HG03159 (cell line): ENCODE measurements around the gene CNOT3.
"Not testable (repeated sequence)": the region's sequence is repeated elsewhere in the genome, so short reads cannot be mapped to it uniquely, and the experiment has no call there.

Source experiments
- ATAC-seq: cut with Tn5 transposase; IDR thresholded peaks from one replicate; pipeline ENCODE4 v1.9.1; 2021; ENCODE audit warnings: mild to moderate bottlenecking, moderate library complexity; ENCODE audit not compliant: unreplicated experiment

Gene CNOT3

DNA sequence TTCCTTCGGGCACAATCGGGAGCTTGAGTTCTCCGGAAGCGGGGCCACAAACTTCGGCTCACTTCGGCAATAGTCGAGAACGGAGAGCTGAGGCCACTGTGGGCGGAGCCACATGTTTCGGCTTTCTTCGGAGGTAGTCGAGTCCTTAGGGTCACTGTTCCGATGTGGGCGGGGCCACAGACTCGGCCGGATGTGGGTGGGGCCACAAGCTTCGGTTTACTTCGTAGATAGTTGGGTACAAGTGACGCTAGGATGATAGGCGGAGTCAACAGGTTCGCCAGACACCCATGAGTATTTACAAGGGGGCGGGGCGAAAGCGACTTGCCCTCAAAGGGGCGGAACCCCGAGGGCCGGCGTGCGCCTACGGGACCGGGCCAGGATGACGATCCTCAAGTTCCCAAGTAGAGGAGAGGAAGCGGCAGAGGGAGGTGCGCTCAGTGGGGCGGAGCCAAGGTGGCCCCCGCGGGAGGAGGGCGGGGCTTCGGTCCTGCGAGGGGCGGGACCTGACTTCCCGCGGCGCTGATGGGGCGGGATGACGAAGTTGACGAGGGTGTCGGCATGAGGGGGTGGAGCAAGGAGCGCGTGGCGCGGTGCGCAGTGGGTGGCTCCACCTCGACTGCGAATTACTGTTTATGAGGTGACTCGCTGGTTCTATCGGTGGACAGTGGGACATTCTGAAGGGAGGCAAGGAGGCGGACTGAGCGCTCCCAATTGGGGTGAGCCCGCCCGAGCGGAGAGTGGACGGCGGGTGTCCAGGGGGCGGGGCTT is 52.4 kb downstream of the CNOT3 start:
- peak; percentile 43 for ATAC-seq

DNA sequence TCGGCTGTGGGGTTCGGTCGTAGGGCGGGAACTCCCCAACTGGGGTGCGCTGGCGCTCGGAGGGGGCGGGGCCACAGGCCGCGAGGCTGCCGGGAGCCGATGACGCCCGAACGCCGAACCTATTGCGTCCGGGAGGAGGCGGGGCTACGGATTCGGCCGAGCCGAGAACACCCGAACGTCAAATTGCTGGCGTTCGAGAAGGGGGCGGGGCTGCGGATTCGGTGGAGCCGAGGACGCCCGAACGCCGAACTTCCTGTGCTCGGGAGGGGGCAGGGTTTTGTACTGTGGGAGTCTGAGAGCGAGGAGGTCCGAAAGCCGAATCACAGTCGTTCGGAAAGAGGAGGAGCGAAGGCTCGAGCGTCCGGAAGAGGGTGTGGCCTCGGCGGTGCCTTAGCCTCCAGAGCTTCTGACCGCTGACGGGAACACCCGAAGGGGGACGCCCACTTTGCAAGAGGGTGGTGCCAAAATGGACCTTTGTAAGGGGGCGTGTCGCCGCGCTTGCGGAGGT is 53.0 kb downstream of the CNOT3 start:
- peak; percentile 45 for ATAC-seq

DNA sequence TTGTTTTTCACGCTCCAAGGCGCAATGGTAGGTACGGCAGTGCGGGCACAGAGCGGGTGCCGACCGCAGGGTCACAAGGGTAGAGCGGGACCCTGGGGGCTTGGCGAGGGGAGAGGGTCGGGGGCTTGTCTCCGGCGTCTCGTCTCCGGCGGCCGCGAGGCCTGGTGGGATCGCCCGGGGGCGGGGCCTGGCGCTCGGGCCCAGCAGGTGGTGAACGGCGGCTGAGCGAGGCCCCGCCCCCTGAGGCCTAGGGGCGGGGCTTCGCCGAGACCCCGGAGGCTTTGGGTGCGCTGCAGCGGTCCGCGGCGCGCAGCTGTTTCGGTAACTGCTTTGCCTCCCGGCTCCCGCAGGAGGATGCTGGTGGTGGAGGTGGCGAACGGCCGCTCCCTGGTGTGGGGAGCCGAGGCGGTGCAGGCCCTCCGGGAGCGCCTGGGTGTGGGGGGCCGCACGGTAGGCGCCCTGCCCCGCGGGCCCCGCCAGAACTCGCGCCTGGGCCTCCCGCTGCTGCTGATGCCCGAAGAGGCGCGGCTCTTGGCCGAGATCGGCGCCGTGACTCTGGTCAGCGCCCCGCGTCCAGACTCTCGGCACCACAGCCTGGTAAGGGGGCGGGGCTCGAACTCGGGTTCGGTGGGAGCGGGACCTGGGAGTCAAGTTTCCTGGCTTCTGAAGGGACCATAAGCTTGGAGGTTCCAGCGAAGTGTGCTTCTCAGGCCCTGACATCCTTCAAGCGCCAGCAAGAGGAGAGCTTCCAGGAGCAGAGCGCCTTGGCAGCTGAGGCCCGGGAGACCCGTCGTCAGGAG is 53.6 kb downstream of the CNOT3 start, which contains the start of gene TSEN34:
Gene TSEN34, plus strand, starts transcription at position 298 of the 800 bp plus-strand sequence. Its CDS starts 57 bp downstream, at position 355.
- peak; percentile 27 for ATAC-seq

DNA sequence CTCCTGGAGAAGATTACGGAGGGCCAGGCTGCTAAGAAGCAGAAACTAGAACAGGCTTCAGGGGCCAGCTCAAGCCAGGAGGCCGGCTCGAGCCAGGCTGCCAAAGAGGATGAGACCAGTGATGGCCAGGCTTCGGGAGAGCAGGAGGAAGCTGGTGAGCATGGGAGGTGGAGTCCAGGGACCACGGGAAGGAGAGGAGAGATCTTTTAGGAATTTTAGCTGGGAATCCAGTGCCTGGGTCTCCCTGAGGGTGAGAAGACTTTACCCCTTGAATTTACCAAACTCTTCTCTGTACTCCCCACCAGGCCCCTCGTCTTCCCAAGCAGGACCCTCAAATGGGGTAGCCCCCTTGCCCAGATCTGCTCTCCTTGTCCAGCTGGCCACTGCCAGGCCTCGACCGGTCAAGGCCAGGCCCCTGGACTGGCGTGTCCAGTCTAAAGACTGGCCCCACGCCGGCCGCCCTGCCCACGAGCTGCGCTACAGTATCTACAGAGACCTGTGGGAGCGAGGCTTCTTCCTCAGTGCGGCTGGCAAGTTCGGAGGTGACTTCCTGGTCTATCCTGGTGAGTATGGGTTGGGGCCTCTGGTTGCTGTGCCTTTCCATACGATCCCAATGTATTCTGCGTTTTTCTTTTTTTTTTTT is 54.4 kb downstream of the CNOT3 start:
- ATAC-seq = no peak

DNA sequence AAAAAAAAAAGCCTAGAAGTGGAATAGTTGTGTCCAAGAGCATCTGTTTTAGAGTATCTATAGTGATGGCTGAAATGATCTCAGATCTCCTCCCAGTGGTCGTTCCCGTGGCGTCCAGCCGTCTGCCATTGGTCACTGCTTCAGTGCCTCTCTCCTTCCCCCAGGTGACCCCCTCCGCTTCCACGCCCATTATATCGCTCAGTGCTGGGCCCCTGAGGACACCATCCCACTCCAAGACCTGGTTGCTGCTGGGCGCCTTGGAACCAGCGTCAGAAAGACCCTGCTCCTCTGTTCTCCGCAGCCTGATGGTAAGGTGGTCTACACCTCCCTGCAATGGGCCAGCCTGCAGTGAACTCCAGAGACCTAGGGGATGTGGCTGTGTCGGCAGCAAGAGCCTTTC is 55.4 kb downstream of the CNOT3 start:
- ATAC-seq = no peak

DNA sequence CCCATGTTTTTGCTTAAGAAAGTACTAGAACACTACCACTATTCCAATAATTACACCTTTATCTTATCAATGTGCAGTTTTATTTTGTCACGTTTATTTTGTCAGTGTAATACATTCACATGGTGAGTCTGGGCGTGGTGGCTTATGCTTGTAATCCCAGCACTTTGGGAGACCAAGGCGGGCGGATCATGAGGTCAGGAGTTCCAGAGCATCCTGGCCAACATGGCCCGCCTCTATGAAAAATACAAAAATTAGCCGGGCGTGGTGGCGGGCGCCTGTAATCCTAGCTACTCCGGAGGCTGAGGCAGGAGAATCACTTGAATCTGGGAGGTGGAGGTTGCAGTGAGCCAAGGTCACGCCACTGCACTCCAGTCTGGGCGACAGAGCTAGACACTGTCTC is 56.9 kb downstream of the CNOT3 start:
- not testable (repeated sequence) for ATAC-seq

DNA sequence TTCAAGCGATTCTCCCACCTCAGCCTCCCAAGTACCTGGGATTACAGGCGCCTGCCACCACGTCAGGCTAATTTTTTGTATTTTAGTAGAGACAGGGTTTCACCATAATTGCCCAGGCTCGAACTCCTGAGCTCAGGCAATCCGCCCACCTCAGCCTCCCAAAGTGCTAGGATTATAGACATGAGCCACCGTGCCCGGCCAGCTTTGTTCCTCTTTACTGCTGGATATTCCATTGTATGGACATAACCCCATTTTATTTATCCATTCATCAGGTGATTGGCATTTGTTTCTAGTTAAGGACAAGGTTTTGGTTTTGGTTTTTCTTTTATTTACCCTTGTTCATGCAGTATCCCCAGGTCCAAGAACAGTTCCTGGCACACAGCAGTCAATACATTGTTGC is 59.0 kb downstream of the CNOT3 start:
- no peak for ATAC-seq

DNA sequence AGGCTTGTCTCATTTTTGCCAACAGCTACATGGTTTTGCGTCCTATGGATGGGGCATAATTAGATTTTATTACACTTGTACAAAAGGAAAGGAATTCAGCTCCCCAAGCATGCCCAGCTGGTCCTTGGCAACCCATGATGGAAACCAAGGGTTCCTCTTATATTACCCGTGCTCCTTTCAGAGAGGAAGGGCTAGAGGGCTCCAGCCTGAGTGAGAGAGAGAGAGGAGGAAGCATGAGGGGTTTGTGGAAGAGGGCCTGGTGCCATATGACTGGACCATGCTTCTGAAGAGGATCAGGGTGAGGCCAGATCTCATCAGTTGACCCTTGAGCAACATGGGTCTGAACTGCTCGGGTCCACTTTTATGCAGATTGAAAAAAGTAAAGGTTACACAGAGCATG is 59.6 kb downstream of the CNOT3 start:
- ATAC-seq = no peak

DNA sequence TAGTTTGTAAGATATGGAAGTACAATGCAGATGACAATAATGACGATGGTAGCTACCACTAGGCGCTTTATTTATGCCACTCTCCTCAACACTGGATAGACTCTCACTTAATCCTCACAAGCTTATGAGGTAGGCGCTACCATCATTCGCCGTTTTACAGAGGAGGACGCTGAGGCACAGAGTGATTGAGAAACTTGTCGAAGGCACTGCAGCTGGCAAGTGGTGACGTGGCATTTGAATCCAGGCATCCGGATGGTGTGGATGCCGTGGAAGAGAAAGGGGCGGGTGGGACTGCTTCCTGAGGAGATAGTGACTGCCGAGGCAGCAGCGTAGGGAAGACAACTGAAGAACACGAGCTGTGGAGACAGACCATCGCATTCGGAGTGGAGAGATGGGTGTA is 61.8 kb downstream of the CNOT3 start:
- no peak for ATAC-seq

DNA sequence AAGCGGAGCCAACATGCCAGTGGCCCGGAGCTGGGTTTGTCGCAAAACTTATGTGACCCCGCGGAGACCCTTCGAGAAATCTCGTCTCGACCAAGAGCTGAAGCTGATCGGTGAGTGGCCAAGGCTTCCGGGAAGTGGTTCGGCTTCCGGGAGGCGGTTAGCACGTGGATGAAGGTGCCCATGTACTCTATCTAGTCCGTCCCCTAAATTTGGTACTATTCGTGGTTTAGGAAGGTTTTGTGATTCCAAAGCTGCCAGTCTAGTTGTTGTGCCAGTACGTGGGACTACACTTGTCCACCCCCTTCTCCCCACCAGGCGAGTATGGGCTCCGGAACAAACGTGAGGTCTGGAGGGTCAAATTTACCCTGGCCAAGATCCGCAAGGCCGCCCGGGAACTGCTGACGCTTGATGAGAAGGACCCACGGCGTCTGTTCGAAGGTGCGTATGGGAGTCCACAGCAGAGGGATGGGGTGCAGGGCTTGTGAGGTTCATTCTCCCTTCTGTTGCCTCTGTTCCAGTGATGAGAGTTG is 63.7 kb downstream of the CNOT3 start:
- no peak for ATAC-seq

DNA sequence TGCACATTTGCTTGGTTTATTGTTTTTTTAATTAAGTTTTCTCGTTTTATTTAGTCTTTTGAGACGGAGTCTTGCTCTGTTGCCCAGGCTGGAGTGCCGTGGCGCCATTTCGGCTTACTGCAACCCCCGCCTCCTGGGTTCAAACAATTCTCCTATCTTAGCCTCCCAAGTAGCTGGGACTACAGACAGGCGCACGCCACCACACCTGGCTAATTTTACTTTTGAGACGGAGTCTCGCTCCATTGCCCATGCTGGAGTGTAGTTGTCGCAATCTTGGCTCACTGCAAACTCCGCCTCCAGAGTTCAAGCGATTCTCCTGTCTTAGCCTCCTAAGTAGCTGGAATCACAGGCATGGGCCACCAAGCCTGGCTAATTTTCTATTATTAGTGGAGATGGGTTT is 64.4 kb downstream of the CNOT3 start:
- no peak for ATAC-seq

DNA sequence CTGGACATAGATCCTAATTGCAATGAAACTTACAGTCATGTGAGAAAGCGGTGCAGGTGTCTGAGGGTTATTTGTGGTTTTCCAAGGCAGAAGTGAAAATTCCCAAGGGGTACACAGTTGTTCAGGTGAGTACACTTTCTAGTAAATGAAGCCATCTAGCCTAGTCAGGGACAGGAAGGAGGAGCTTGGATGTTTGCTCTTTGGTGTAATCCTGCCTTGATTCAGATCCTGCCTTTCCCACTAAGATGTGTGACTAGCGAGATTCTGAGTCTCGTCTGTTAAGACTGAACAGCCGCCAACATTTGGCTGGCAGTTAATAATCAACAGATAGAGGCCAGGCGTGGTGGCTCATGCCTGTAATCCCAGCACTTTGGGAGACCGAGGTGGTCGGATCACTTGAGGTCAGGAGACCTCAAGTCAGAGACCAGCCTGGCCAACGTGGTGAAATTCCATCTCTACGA is 65.6 kb downstream of the CNOT3 start:
- no peak for ATAC-seq

DNA sequence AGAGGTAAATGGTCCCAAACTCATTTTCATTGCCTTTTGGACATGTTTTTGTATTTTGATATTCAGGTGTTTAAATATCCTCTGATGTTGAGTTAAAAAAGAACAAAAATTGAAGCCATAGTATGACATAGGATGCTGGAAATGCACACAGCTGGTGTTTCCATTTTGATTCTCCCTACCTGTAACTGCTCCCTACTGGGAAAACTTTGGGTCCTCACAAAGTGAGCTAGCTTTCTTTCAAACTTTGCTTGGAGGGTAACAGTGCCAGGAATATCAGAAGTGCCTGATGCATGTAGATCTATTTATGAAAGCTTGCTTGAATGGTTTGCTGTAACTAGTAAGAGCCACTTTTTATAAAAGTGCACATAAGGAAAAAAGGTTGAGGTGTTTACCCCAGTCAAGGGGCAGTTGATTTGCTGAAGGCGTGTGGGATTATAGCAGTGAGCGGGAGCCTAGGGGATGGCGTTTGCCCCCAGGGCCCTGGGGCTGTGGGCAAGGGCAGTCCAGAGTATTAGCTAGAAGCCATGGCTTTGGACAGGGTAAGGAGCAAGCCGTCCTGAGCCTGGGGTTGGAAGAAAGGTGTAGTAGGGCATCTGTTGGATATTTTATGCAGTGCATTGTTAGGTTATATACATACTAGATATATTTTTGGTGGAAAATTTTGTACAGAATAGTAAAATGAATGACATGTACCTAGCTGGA is 67.4 kb downstream of the CNOT3 start:
- ATAC-seq = no peak
